Left ventricle myocardium inferior (tissue), 1 donor: ENCODE data around the gene ZNF438. TPM values are rescaled to one million over a fixed set of nuclear protein-coding genes. Genes with fewer than 3 reads are reported as not detected.

Experiments
- DNase-seq: peaks from one replicate; pipeline ENCODE4 v3.0.0-alpha.2; 2020
- H3K27ac ChIP-seq: fragments of 200-600 bp; replicated peaks from 2 replicates; pipeline ENCODE4 v1.8.0; 2021
- H3K27me3 ChIP-seq: fragments of 200-600 bp; 2 replicates; pipeline ENCODE4 v1.8.0; 2021; ENCODE audit warnings: low read depth
- H3K36me3 ChIP-seq: fragments of 200-600 bp; 2 replicates; pipeline ENCODE4 v1.8.0; 2021
- H3K4me1 ChIP-seq: fragments of 200-600 bp; 2 replicates; pipeline ENCODE4 v1.8.0; 2021
- H3K4me3 ChIP-seq: fragments of 200-600 bp; 2 replicates; pipeline ENCODE4 v1.8.0; 2021; ENCODE audit warnings: mild to moderate bottlenecking, moderate library complexity
- H3K9me3 ChIP-seq: fragments of 200-600 bp; replicated peaks from 2 replicates; pipeline ENCODE4 v1.8.0; 2021
- CTCF ChIP-seq: fragments of 200-600 bp; IDR thresholded peaks from 2 replicates; pipeline ENCODE4 v1.8.0; 2021; ENCODE audit warnings: antibody characterized with exemption, mild to moderate bottlenecking, borderline replicate concordance
- intact Hi-C: fragments of 100-400 bp; cut with micrococcal nuclease; formaldehyde crosslinking; loops from one replicate; pipeline ENCODE4 v1.11.0; 2022
- total RNA-seq: library from RNA; stranded (reverse); fragmentation: NEBNext Ultra II Directional; extraction: Animal tissue kit (Norgen Biotek cat#: 25700); gene quantifications from one replicate; pipeline ENCODE4 v1.2.1, GENCODE V29; 2021
- donor health status: DM: no; HTN: yes; CAD: no; lungs with severe emphysema.

Gene ZNF438
- total RNA-seq, 1 donor from 2014 or later = 13.2 TPM

- H3K27ac ChIP-seq = no peak overlapping the region
- no peak for TF ChIP-seq CTCF
- H3K27me3 ChIP-seq = no peaks in the 10 kb centered on the region
- no peak for DNase-seq
- H3K9me3 ChIP-seq = no peaks in the 10 kb centered on the region
- no peak overlapping the region for H3K4me3 ChIP-seq
- H3K36me3 ChIP-seq = peaks cover 33% of the 10 kb centered on the region
- no peaks in the 10 kb centered on the region for H3K4me1 ChIP-seq
- intact Hi-C loops = no loop called here
Measured at GRCh38 chr10:30848396-30849032, 183.2 kb downstream of the ZNF438 start.

GRCh38 chr10:30847642-30848041 lies 184.0 kb downstream of the ZNF438 start:
- H3K27me3 ChIP-seq = no peaks in the 10 kb centered on the region
- TF ChIP-seq CTCF = no peak
- DNase-seq = no peak
- no peak overlapping the region for H3K4me3 ChIP-seq
- no peaks in the 10 kb centered on the region for H3K9me3 ChIP-seq
- H3K4me1 ChIP-seq = peaks cover 5% of the 10 kb centered on the region
- H3K27ac ChIP-seq = no peak overlapping the region
- peaks cover 33% of the 10 kb centered on the region for H3K36me3 ChIP-seq
- intact Hi-C loops = no loop called here

GRCh38 chr10:30847199-30847598 lies 184.5 kb downstream of the ZNF438 start:
- intact Hi-C loops = no loop called here
- Histone ChIP-seq H3K27ac (no peak overlapping the region), H3K36me3 (peaks cover 33% of the 10 kb centered on the region)

GRCh38 chr10:30846710-30847109 lies 185.0 kb downstream of the ZNF438 start:
- Histone ChIP-seq H3K4me1 (peaks cover 14% of the 10 kb centered on the region), H3K36me3 (peaks cover 33% of the 10 kb centered on the region), H3K4me3 (no peak overlapping the region), H3K9me3 (no peaks in the 10 kb centered on the region), H3K27me3 (no peaks in the 10 kb centered on the region), H3K27ac (no peak overlapping the region)
- intact Hi-C loops = no loop called here
- no peak for TF ChIP-seq CTCF
- no peak for DNase-seq

More at GRCh38 chr10:30847199-30847598, 184.5 kb downstream of the ZNF438 start:
- H3K27me3 ChIP-seq = no peaks in the 10 kb centered on the region
- TF ChIP-seq CTCF = no peak
- DNase-seq = no peak
- no peaks in the 10 kb centered on the region for H3K9me3 ChIP-seq
- no peak overlapping the region for H3K4me3 ChIP-seq
- H3K4me1 ChIP-seq = peaks cover 10% of the 10 kb centered on the region

- no peaks in the 10 kb centered on the region for H3K27me3 ChIP-seq
- intact Hi-C loops = no loop called here
- DNase-seq = no peak
- H3K36me3 ChIP-seq = peaks cover 8% of the 10 kb centered on the region
- H3K9me3 ChIP-seq = no peaks in the 10 kb centered on the region
- peaks cover 35% of the 10 kb centered on the region for H3K4me1 ChIP-seq
- H3K4me3 ChIP-seq = no peak overlapping the region
- no peak overlapping the region for H3K27ac ChIP-seq
- TF ChIP-seq CTCF = no peak
Measured at GRCh38 chr10:30842894-30843293, 188.8 kb downstream of the ZNF438 start.
